GM12878 (cell line): ENCODE data around the gene MPHOSPH6. TPM values are rescaled to one million over a fixed set of nuclear protein-coding genes. Genes with fewer than 3 reads are reported as not detected.

Experiments used
- ATAC-seq: fragments of 200-7000 bp; cut with Tn5 transposase; 3 replicates; pipeline ENCODE4 v1.9.1; 2020; ENCODE audit warnings: mild to moderate bottlenecking, moderate library complexity
- BruUV-seq: library from RNA; stranded (reverse); fragments of 400-500 nt; replicated peaks from 2 replicates; lab custom pipeline; 2021; lab: Mats Ljungman, UMichigan
- CTCF ChIA-PET: fragments of 300-600 bp; sonication (Branson Sonifier 250); formaldehyde crosslinking; extraction: SDS; loops from one replicate; lab custom pipeline; 2021; ENCODE audit warnings: inconsistent platforms; lab: Yijun Ruan, JAX
- POLR2A ChIA-PET: fragments of 350-600 bp; formaldehyde crosslinking; extraction: SDS; loops from one replicate; lab custom pipeline; 2021; ENCODE audit warnings: inconsistent platforms; lab: Charles Lee
- RAD21 ChIA-PET: fragments of 300-600 bp; sonication (Branson Sonifier 250); formaldehyde crosslinking; loops from one replicate; lab custom pipeline; 2023; ENCODE audit warnings: antibody characterized with exemption; ENCODE audit not compliant: unreplicated experiment; lab: Charles Lee
- SMC1A ChIA-PET: fragments of 300-600 bp; sonication (Branson Sonifier 250); formaldehyde crosslinking; loops from one replicate; lab custom pipeline; 2023; ENCODE audit not compliant: unreplicated experiment, uncharacterized antibody; lab: Charles Lee
- DNase-seq: peaks from one replicate; pipeline ENCODE4 v3.0.0-alpha.2; 2011; ENCODE audit warnings: low read depth, low spot score
- FAIRE-seq: peaks from 3 replicates; lab custom pipeline; 2011; peaks lifted over from hg19 to GRCh38; lab: Jason Lieb, UNC
- H2AFZ ChIP-seq: 2 replicates; pipeline ENCODE4 v1.6.0; 2011; ENCODE audit warnings: low read depth, low read length, control low read depth; ENCODE audit not compliant: control insufficient read depth
- H3K27ac ChIP-seq: 2 replicates; pipeline ENCODE4 v1.5.1; 2011; ENCODE audit warnings: control low read depth; ENCODE audit not compliant: control insufficient read depth, insufficient read depth
- H3K27me3 ChIP-seq, 2 experiments: replicated peaks in 1 of 2; 2 replicates each; pipeline versions ENCODE4 v1.6.0 to v1.6.1; 2011; ENCODE audit warnings: low read length in 1 of 2; ENCODE audit not compliant: control insufficient read depth in 2 of 2, insufficient read depth in 2 of 2
- H3K36me3 ChIP-seq, 2 experiments: 2 replicates each; pipeline ENCODE4 v1.5.1; 2011; ENCODE audit warnings: low read length in 1 of 2; ENCODE audit not compliant: control insufficient read depth in 2 of 2, insufficient read depth in 2 of 2
- H3K4me1 ChIP-seq: 2 replicates; pipeline ENCODE4 v1.6.1; 2011; ENCODE audit warnings: mild to moderate bottlenecking, low read length, moderate library complexity, mixed read lengths; ENCODE audit not compliant: control insufficient read depth, insufficient read depth
- H3K4me2 ChIP-seq: 2 replicates; pipeline ENCODE4 v1.6.0; 2011; ENCODE audit warnings: control low read depth; ENCODE audit not compliant: control insufficient read depth, insufficient read depth
- H3K4me3 ChIP-seq: fragments of 200-600 bp; sonication (generic); 2 replicates; pipeline ENCODE4 v1.5.1; 2016
- H3K79me2 ChIP-seq: 2 replicates; pipeline ENCODE4 v1.6.0; 2011; ENCODE audit warnings: low read length; ENCODE audit not compliant: control insufficient read depth, insufficient read depth
- H3K9ac ChIP-seq: 2 replicates; pipeline ENCODE4 v1.8.0; 2011; ENCODE audit warnings: low read length, control low read depth, mixed read lengths; ENCODE audit not compliant: control insufficient read depth, insufficient read depth
- H3K9me3 ChIP-seq: replicated peaks from 3 replicates; pipeline ENCODE4 v1.5.1; 2011; ENCODE audit warnings: mild to moderate bottlenecking, low read length; ENCODE audit not compliant: control insufficient read depth, insufficient read depth
- H4K20me1 ChIP-seq: 2 replicates; pipeline ENCODE4 v1.6.0; 2011; ENCODE audit not compliant: control insufficient read depth, insufficient read depth
- ETV6 ChIP-seq, 2 experiments: fragments of 450-650 bp in 1 of 2; IDR thresholded peaks in 1 of 2; conservative IDR thresholded peaks in 1 of 2; 2 replicates each; pipeline ENCODE4 v1.6.1; 2014; ENCODE audit warnings: antibody characterized with exemption in 1 of 2, borderline replicate concordance in 1 of 2, low read depth in 1 of 2, mild to moderate bottlenecking in 1 of 2, moderate library complexity in 1 of 2
- KDM1A ChIP-seq: fragments of 200-600 bp; sonication (generic); IDR thresholded peaks from 2 replicates; pipeline ENCODE4 v1.6.1; 2016; ENCODE audit warnings: borderline replicate concordance
- NFXL1 ChIP-seq: fragments of 450-650 bp; IDR thresholded peaks from 2 replicates; pipeline ENCODE4 v1.6.1; 2017; ENCODE audit warnings: antibody characterized with exemption, mild to moderate bottlenecking, borderline replicate concordance
- SUPT20H ChIP-seq: IDR thresholded peaks from 2 replicates; pipeline ENCODE4 v1.6.1; 2011; ENCODE audit warnings: low read depth, mild to moderate bottlenecking, low read length, moderate library complexity, borderline replicate concordance; ENCODE audit not compliant: control insufficient read depth
- YY1 ChIP-seq: IDR thresholded peaks from 2 replicates; pipeline ENCODE4 v1.6.1; 2011; ENCODE audit warnings: low read depth, mild to moderate bottlenecking, low read length
- ZNF24 ChIP-seq: fragments of 450-650 bp; IDR thresholded peaks from 2 replicates; pipeline ENCODE4 v1.6.1; 2017; ENCODE audit warnings: antibody characterized with exemption, mild to moderate bottlenecking
- ZZZ3 ChIP-seq: IDR thresholded peaks from 2 replicates; pipeline ENCODE4 v1.6.1; 2011; ENCODE audit warnings: low read depth; ENCODE audit not compliant: control insufficient read depth, insufficient read length
- WGBS: methylation state at CpG from one replicate; pipeline ENCODE4 v1.1.6; 2016; ENCODE audit warnings: low lambda C conversion rate; ENCODE audit not compliant: insufficient replicate concordance, insufficient coverage; ENCODE audit errors: missing lambda C conversion rate; 5-methylcytosine and 5-hydroxymethylcytosine counted together
- in situ Hi-C: fragments of 300-500 bp; cut with MboI; formaldehyde crosslinking; loops from 9 replicates; pipeline ENCODE4 v1.14.3; 2018; ENCODE audit warnings: mixed read lengths
- intact Hi-C: fragments of 100-400 bp; cut with micrococcal nuclease; formaldehyde crosslinking; loops from one replicate; pipeline ENCODE4 v1.14.2; 2022; ENCODE audit not compliant: unreplicated experiment
- polyA plus RNA-seq, 11 experiments: library from polyadenylated mRNA; depleted of rRNA in 4 of 11; unstranded in 6 of 11; stranded (reverse) in 5 of 11; fragments of >200 nt; fragmentation: Nextera tagmentation in 4 of 11; fragmentation: Illumina TruSeq in 1 of 11; extraction: Ambion mirVana in 4 of 11; extraction: Trizol in 1 of 11; gene quantifications; 1 replicate in 1 of 11; 2 replicates in 10 of 11; pipeline versions ENCODE4 v1.2.1 to v1.2.3, GENCODE V29; 2011 to 2016; ENCODE audit warnings: inconsistent platforms in 2 of 11, missing spikeins in 2 of 11, low read depth in 1 of 11
- total RNA-seq, 4 experiments: library from RNA; depleted of rRNA in 3 of 4; stranded (reverse); fragments of >200 nt in 3 of 4; fragmentation: Illumina TruSeq in 1 of 4; extraction: Trizol in 1 of 4; gene quantifications; 2 replicates each; pipeline versions ENCODE4 v1.2.1 to v1.2.3, GENCODE V29; 2013 to 2021
- TF ChIP-seq, protein P1 (sequence below), 3 experiments: IDR thresholded peaks in 2 of 3; conservative IDR thresholded peaks in 1 of 3; 2 replicates each; pipeline ENCODE4 v1.5.1; 2011; ENCODE audit warnings: low read depth in 3 of 3, low read length in 3 of 3, mild to moderate bottlenecking in 3 of 3, control low read depth in 2 of 3, moderate library complexity in 2 of 3, inconsistent platforms in 1 of 3, mixed read lengths in 1 of 3; ENCODE audit not compliant: control insufficient read depth in 2 of 3, insufficient read depth in 1 of 3; ENCODE audit errors: extremely low read depth in 1 of 3

Gene MPHOSPH6
- total and polyA plus RNA-seq, 10 of the 15 experiments (the other 5 are each of a cell fraction or from before 2014, with no cell fraction given) = 8.9 to 39.6 (median 19.8) TPM

GRCh38 chr16:82197540-82198240, 27.7 kb upstream of the MPHOSPH6 start:
- BruUV-seq = no TSS peak
- Histone ChIP-seq H3K9ac (no peak overlapping the region), H3K9me3 (no peaks in the 10 kb centered on the region), H3K4me1 (no peaks in the 10 kb centered on the region), H2AFZ (no peak overlapping the region), H3K27me3 (no peaks in the 10 kb centered on the region; a peak in 1 of 4 replicates), H3K4me3 (no peak overlapping the region), H4K20me1 (no peaks in the 10 kb centered on the region)
- ATAC-seq (no peak), DNase-seq (no peak)
- in situ Hi-C loops = no loop called here
- ChIA-PET SMC1A (no interaction called here), RAD21 (no interaction called here)
- no peak for TF ChIP-seq ZNF24
- TF ChIP-seq, all 136 proteins: peak for 0
- 50% methylated on average over 7 of the region's 7 CpGs for WGBS
- no peak for FAIRE-seq
- intact Hi-C loops = no loop called here
- Histone ChIP-seq H3K27ac (no peak overlapping the region), H3K36me3 (no peaks in the 10 kb centered on the region), H3K4me2 (no peak overlapping the region), H3K79me2 (no peaks in the 10 kb centered on the region)
- CTCF ChIA-PET = no interaction called here
- POLR2A ChIA-PET = no interaction called here

DNA sequence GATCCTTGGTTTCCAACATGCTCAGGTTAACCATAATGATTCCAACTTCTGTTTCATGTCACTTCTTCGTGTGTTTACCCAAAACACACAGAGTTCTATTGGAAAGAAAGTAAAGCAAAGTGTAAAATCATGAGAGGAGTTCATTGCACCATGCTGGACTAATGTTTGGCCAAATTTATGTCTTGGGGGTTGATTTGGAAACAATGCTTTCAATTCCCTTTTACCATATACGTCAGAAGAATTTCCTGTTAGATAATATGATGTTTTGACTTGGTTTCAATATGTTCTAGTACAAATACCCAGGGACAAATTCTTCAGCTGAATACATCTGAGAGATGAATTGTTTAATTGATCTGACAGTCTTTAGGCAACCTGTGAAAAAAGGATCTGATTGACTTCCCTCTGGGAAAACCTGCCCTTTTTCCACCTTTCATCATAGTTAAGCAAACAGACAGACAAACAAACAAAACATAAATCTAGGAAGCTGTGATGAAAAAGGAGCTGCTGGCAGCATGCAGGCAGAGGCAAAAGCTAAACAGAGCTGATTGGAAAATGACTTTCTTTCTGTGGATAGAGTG, 26.0 kb upstream of the MPHOSPH6 start:
- in situ Hi-C loops = no loop called here
- CTCF ChIA-PET = interaction anchor here (0.7 to 1.4 kb wide), 2 partner anchors 15 to 36 kb away, joined by 3 to 4 read pairs; no protein-coding TSS in a partner anchor
- SMC1A ChIA-PET = no interaction called here
- Histone ChIP-seq H3K36me3 (no peaks in the 10 kb centered on the region), H3K27me3 (no peaks in the 10 kb centered on the region), H4K20me1 (no peaks in the 10 kb centered on the region), H3K4me2 (no peak overlapping the region), H2AFZ (no peak overlapping the region), H3K9me3 (no peaks in the 10 kb centered on the region), H3K9ac (no peak overlapping the region), H3K4me3 (no peak overlapping the region), H3K79me2 (no peaks in the 10 kb centered on the region), H3K4me1 (no peaks in the 10 kb centered on the region), H3K27ac (no peak overlapping the region)
- FAIRE-seq (peak; percentile 18), DNase-seq (no peak), ATAC-seq (no peak)
- no TSS peak for BruUV-seq
- RAD21 ChIA-PET = no interaction called here
- POLR2A ChIA-PET = no interaction called here
- intact Hi-C loops = no loop called here
- WGBS = 0% methylated on average over 2 of the region's 2 CpGs
- TF ChIP-seq YY1 = no peak
- no peak for TF ChIP-seq ZNF24
- TF ChIP-seq, protein P1, sequence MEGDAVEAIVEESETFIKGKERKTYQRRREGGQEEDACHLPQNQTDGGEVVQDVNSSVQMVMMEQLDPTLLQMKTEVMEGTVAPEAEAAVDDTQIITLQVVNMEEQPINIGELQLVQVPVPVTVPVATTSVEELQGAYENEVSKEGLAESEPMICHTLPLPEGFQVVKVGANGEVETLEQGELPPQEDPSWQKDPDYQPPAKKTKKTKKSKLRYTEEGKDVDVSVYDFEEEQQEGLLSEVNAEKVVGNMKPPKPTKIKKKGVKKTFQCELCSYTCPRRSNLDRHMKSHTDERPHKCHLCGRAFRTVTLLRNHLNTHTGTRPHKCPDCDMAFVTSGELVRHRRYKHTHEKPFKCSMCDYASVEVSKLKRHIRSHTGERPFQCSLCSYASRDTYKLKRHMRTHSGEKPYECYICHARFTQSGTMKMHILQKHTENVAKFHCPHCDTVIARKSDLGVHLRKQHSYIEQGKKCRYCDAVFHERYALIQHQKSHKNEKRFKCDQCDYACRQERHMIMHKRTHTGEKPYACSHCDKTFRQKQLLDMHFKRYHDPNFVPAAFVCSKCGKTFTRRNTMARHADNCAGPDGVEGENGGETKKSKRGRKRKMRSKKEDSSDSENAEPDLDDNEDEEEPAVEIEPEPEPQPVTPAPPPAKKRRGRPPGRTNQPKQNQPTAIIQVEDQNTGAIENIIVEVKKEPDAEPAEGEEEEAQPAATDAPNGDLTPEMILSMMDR (IDR thresholded peaks at IDR 0.05 in 2 of 3, conservative IDR thresholded peaks at IDR 0.05 in 1 of 3; ENCODE audit: control insufficient read depth in 2 of 3, extremely low read depth in 1 of 3, insufficient read depth in 1 of 3, low read depth in 3 of 3, low read length in 3 of 3) = no peak
- TF ChIP-seq KDM1A = no peak
- TF ChIP-seq ETV6 (conservative IDR thresholded peaks at IDR 0.05 in 1 of 2, IDR thresholded peaks at IDR 0.05 in 1 of 2; ENCODE audit: borderline replicate concordance in 1 of 2, low read depth in 1 of 2) = no peak
- no peak for TF ChIP-seq SUPT20H
- TF ChIP-seq ZZZ3 = no peak
- no peak for TF ChIP-seq NFXL1
